Measurements from ENCODE around the gene ARMH3. TPM values are rescaled to one million over a fixed set of nuclear protein-coding genes. Genes with fewer than 3 reads are reported as not detected.

ARMH3 gene, protein sequence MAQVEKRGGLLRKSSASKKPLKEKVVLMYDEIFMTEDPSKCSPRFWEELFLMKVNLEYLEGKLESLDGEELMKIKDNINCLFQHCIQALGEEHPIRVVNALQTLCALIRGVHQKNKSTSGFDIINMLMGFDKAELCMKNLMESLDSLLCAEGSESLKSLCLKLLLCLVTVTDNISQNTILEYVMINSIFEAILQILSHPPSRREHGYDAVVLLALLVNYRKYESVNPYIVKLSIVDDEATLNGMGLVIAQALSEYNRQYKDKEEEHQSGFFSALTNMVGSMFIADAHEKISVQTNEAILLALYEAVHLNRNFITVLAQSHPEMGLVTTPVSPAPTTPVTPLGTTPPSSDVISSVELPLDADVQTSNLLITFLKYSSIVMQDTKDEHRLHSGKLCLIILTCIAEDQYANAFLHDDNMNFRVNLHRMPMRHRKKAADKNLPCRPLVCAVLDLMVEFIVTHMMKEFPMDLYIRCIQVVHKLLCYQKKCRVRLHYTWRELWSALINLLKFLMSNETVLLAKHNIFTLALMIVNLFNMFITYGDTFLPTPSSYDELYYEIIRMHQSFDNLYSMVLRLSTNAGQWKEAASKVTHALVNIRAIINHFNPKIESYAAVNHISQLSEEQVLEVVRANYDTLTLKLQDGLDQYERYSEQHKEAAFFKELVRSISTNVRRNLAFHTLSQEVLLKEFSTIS
- total RNA-seq, result 23.8 and 26.4 TPM in 2 replicates

DNA sequence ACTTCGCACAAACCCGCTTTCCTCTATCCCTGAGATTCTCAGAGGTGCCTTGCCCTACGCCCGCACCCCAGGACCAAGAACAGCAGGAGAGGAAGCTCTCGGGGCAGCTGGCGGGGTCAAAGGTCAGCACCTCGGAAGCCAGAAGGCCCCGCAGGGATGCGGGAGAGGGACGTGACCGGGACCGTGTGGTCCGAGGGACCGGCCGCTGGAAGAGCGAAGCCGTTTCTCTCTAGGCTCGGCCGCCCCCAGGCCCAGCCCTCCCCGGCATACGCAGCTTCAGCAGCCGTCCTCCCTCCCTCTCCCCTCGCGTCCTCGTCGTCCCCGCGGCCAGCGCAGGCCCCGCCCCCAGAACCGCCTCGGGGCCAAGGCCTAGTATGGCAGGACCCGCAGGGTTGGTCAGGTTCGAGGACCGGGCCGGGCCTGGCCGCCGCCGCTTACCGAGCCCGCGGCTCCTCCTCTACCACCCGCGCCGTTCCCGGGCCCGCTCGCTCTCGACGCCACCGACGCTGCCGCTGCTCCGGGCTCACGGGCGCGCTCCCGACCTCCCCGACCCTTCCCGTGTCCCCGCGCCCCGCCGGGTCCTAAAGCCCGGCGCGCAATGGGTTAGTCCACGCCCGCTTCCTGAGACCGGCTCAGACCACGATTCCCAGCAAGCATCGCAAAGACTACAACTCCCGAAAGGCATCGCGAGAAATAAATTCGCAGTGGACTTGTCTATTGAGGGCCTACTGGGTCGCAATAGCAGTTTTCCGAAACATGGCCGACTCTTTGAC lies at the start of gene ARMH3:
TSS of gene ARMH3 (minus strand) at position 527 of the 773 bp plus-strand sequence. CDS start 16,059 bp downstream, outside the sequence.
- intact Hi-C loops (cut with micrococcal nuclease), result loop anchor here (1.0 to 10.0 kb wide), 6 partner anchors 9 to 1309 kb away; partner anchors contain the start of genes ACTR1A, HPS6, KAZALD1 and NOLC1

GRCh38 chr10:102102421-102102820 lies 46.4 kb upstream of the ARMH3 start:
- intact Hi-C loops (cut with micrococcal nuclease), result no loop called here

- intact Hi-C loops (cut with micrococcal nuclease), result no loop called here
Observed at GRCh38 chr10:102101152-102101551, 45.2 kb upstream of the ARMH3 start.

GRCh38 chr10:102096449-102096848 lies 40.5 kb upstream of the ARMH3 start:
- intact Hi-C loops (cut with micrococcal nuclease), result no loop called here

DNA sequence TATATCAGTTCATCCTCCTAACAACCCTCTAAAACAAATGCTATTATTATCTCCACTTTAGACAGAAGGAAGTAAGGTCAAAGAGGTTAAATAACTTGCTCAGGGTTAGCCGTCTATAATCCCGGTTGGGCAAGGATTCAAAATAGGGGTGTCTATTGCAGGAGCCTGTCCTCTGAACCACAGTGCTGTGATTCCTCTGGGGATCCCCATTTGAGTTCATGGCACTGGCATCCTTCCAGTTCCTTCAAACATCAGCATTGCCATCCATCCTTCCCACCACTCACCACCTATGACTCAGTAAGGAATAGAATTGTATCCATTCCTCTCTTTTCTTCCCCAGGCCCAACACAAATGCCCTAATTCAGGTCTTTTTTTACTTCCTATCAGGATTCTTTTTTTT lies 34.8 kb upstream of the ARMH3 start:
- intact Hi-C loops (cut with micrococcal nuclease), result no loop called here

GRCh38 chr10:102086196-102086595 lies 30.2 kb upstream of the ARMH3 start:
- intact Hi-C loops (cut with micrococcal nuclease), result no loop called here

- intact Hi-C loops (cut with micrococcal nuclease), result no loop called here
Observed at GRCh38 chr10:102085336-102085735, 29.4 kb upstream of the ARMH3 start.

DNA sequence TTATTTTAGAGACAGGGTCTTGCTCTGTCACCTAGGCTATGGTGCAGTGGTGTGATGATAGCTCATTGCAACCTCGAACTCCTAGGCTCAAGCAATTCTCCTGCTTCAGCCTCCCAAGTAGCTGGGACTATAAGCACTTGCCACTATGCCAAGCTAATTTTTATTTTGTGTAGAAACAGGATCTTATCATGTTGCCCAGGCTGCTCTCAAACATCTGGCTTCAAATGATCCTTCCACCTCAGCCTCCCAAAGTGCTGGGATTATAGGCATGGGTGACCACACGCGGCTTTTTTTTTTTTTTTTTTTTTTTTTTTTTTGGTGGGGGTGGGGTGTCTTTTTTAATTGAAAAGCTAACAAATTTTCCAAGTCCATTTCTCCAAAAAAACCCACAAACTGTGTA lies 27.6 kb upstream of the ARMH3 start:
- intact Hi-C loops (cut with micrococcal nuclease), result no loop called here

DNA sequence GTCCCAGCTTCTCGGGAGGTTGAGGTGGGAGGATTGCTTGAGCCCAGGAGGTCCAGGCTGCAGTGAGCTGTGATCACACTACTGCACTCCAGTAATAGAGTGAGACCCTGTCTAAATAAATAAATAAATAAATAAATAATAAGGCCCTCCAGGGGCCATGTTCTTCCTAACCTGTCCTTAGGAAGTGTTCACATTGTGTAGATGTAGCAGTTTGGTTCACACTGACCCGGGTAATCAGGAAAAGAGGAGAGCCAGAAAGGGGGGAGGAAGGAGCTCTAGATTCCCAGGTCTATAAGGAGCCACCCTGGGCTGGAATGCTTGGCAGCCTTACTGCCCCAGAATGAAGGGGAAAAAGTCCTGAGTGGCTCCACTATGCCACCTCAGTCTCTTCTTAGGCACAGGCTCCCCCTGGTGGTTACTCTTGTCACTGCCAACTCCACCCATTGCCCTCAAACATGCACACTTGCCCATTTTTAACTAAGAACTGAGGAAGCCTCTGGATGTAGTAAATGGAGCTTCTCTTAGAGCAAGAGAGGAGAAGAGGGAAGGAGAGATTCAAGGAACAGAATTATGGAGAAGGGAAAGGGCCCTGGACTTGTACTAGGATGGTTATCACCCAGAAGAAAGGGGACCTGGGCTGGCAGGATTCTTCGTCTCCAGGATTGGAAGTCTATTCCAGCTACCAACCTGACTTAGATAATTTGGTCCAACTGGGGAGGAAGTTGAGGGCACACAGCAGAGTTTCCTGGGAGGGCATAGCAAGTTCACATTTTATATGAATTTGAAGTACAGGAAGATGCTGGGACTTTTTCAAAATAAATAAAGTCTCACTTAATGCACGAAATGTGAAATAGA lies 16.9 kb upstream of the ARMH3 start:
- intact Hi-C loops (cut with micrococcal nuclease), result loop anchor here (1.0 to 2.0 kb wide), 3 partner anchors 184 to 292 kb away; no protein-coding TSS in a partner anchor

DNA sequence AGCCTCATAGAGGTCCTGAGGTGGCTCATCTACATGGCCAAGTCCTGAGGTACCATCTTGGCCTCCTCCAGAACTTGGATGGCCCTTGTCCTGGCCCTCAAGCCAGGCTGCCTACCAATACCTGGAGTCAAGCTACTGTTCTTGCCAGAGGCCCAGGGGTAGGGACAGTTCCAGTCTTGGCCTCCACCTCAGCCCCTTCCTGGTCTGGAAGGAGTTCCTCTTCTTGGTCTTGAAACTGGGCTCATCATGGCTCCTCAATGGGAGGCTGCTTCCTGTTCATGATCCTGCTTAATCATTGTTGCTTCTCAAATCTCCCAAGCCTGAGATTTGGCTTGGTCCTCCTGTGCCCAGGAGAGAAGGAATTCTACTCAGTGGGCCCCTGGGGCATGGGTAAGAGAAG lies 13.1 kb upstream of the ARMH3 start:
- intact Hi-C loops (cut with micrococcal nuclease), result loop anchor here (5.0 kb wide), 1 partner anchor 48 kb away; no protein-coding TSS in a partner anchor

DNA sequence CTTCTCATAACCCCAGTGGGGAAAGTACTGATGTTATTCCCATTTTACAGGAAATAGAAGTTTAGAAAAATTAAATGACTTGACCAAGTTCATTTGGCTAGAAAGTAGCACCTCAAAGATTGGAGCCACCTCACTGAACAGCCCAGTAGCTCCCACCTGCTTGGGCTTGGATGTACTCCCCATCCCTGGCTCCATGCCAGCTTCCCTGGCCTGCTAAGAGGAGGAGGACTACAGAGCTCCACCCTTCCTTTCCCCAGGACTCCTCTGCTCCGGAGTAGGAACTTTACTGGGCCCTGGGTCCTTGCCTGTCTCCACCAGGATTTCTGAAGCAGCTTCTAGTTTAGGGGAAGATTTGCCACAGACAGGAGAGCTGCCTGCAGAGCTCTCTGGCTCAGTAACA lies 12.2 kb upstream of the ARMH3 start:
- intact Hi-C loops (cut with micrococcal nuclease), result loop anchor here (5.0 kb wide), 1 partner anchor 49 kb away; no protein-coding TSS in a partner anchor

GRCh38 chr10:102067091-102067916 lies 11.3 kb upstream of the ARMH3 start:
- intact Hi-C loops (cut with micrococcal nuclease), result loop anchor here (5.0 kb wide), 1 partner anchor 50 kb away; no protein-coding TSS in a partner anchor

DNA sequence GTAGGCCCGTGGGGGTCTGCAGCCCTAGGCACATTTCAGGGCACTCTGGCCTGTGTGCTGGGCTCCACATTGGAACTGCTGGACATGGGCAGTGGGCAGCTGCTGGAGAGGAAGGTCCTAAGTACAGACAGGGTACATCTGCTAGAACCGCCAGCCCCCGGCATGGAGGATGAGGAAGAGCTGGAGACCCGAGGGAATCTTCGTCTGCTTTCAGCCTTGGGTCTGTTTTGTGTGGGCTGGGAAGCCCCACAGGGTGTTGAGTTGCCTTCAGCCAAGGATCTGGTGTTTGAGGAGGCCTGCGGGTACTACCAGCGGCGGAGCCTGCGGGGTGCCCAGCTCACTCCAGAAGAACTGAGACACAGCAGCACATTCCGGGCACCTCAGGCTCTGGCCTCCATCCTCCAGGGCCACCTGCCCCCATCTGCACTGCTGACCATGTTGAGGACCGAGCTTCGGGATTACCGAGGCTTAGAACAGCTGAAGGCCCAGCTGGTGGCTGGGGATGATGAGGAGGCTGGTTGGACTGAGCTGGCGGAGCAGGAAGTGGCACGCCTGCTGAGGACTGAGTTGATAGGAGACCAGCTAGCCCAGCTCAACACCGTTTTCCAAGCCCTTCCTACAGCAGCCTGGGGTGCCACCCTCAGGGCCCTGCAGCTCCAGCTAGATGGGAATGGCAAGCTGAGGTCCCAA lies 10.6 kb upstream of the ARMH3 start:
- intact Hi-C loops (cut with micrococcal nuclease), result loop anchor here (5.0 kb wide), 1 partner anchor 51 kb away; no protein-coding TSS in a partner anchor

GRCh38 chr10:102065561-102066398 lies 9.8 kb upstream of the ARMH3 start:
- intact Hi-C loops (cut with micrococcal nuclease), result loop anchor here (1.0 to 5.0 kb wide), 4 partner anchors 9 to 283 kb away; partner anchors contain the start of genes ARMH3, NOLC1 and NPM3

DNA sequence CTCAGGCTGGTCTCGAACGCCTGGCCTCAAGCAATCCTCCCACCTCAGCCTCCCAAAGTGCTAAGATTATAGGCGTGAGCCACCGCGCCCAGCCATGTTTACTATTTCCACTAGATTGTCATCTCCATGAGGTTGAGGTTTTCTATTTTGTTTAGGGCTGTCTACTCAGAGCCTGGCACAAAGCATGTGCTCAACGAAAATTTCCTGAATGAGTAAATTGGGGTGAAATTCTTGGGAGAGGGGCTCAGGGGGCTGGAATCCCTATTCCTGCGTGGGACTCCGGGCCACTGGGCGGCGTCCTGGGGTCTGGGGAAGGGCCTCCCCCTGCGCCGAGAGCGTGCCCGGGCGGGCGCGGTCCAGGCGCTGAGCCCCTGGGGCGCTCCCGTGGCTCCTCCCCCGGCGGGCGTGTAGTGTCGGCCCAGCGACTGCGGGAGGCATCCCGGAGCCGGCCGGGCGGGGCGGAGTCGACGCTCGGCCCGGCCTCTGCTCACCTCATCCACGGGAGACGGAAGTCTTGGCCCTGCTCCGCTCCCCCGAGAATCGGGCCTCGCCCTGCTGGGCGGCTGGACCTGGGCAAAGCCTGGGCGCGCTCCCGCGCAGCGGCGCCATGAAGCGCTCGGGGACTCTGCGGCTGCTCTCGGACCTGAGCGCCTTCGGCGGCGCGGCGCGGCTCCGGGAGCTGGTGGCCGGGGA lies 9.0 kb upstream of the ARMH3 start, which contains the start of gene HPS6:
TSS of gene HPS6 (plus strand) at position 482 of the 693 bp plus-strand sequence. CDS start at position 608, 126 bp downstream.
- intact Hi-C loops (cut with micrococcal nuclease), result loop anchor here (1.0 to 5.0 kb wide), 4 partner anchors 9 to 282 kb away; partner anchors contain the start of genes ARMH3, NOLC1 and NPM3

GRCh38 chr10:102064503-102064867 lies 8.5 kb upstream of the ARMH3 start:
- intact Hi-C loops (cut with micrococcal nuclease), result loop anchor here (2.0 kb wide), 1 partner anchor 282 kb away; the partner anchor contains the start of gene NPM3

GRCh38 chr10:102059987-102060386 lies 4.0 kb upstream of the ARMH3 start:
- intact Hi-C loops (cut with micrococcal nuclease), result loop anchor here (5.0 to 10.0 kb wide), 3 partner anchors 442 to 1305 kb away; partner anchors contain the start of genes ACTR1A, KAZALD1, SUFU and TAF5

All from T-helper 2 cell treated with Interferon-gamma antibody and Interleukin-4, amounts not matched to agents 100 ng/mL and 5 ng/mL, for 36 hours (primary cell).